GM12892 (cell line): ENCODE data around the gene LPAR5.

Source experiments
- POLR2A ChIP-seq: IDR thresholded peaks from 2 replicates; pipeline ENCODE4 v1.6.1; 2011; ENCODE audit warnings: low read depth, low read length, control low read depth
- POLR2AphosphoS5 ChIP-seq: IDR thresholded peaks from 2 replicates; pipeline ENCODE4 v1.6.1; 2011; ENCODE audit warnings: low read depth, low read length, control low read depth
- TAF1 ChIP-seq: IDR thresholded peaks from 2 replicates; pipeline ENCODE4 v1.6.1; 2011; ENCODE audit warnings: low read depth, mild to moderate bottlenecking, control low read depth, low read length, borderline replicate concordance

GRCh38 chr12:6638305-6638704 is 2.5 kb upstream of the LPAR5 start:
- no peak for TF ChIP-seq POLR2AphosphoS5
- no peak for TF ChIP-seq POLR2A
- no peak for TF ChIP-seq TAF1
